HEK293T (cell line): Measurements from ENCODE around the gene KIAA1217.

Source experiments
- ARNT ChIP-seq: fragments of 450-650 bp; IDR thresholded peaks from 2 replicates; pipeline ENCODE4 v1.6.1; 2017; ENCODE audit warnings: mild to moderate bottlenecking
- BHLHE40 ChIP-seq: fragments of 450-650 bp; IDR thresholded peaks from 2 replicates; pipeline ENCODE4 v1.6.1; 2016; ENCODE audit warnings: mild to moderate bottlenecking, moderate library complexity, borderline replicate concordance
- ELF4 ChIP-seq: fragments of 450-650 bp; IDR thresholded peaks from 2 replicates; pipeline ENCODE4 v1.6.1; 2017; ENCODE audit warnings: antibody characterized with exemption
- FOXK2 ChIP-seq: fragments of 450-650 bp; IDR thresholded peaks from 2 replicates; pipeline ENCODE4 v1.6.1; 2016; ENCODE audit warnings: mild to moderate bottlenecking
- FOXM1 ChIP-seq: fragments of 450-650 bp; IDR thresholded peaks from 2 replicates; pipeline ENCODE4 v1.6.1; 2017; ENCODE audit warnings: mild to moderate bottlenecking, borderline replicate concordance

- no peak for TF ChIP-seq FOXK2
- no peak for TF ChIP-seq BHLHE40
- no peak for TF ChIP-seq ELF4
- TF ChIP-seq ARNT = no peak
- no peak for TF ChIP-seq FOXM1
Observed at GRCh38 chr10:24352399-24352798, 143.5 kb downstream of the KIAA1217 start.
